ENCODE results near the gene KLK7.

The KLK7 gene

DNA sequence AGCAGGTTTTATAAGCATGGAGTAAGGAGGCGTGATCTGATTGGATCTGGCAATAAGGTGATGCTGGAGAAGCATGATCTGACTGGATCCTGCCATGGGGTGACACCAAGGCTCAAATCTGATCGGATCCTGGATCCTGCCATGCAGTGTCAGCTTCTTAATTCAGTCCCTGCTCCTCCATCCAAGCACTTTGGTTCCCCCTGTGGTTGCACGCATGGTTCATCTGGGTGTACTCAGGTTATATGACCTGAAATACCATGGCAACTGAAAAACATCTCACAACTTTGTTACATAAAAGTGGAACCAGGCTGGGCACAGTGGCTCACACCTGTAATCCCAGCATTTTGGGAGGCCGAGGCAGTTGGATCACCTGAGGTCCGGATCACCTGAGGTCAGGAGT is 54.9 kb downstream of the KLK7 start:
- no peak for DNase-seq

Measured in activated naive CD4-positive, alpha-beta T cell (primary cell).